Posterior vena cava (tissue), 2 donors: ENCODE measurements around the gene ARHGAP40. TPM values are rescaled to one million over a fixed set of nuclear protein-coding genes. Genes with fewer than 3 reads are reported as not detected.

Experiments
- DNase-seq: peaks from one replicate; pipeline ENCODE4 v3.0.0-alpha.2; 2020; ENCODE audit warnings: low spot score
- intact Hi-C, 2 donors: fragments of 100-400 bp; cut with DNase I; formaldehyde crosslinking; loops; one replicate each; pipeline versions ENCODE4 v1.14.1 to v1.14.2; 2022 to 2023
- total RNA-seq, 2 donors: library from RNA; stranded (reverse); fragmentation: NEBNext Ultra II Directional; extraction: Animal tissue kit (Norgen Biotek cat#: 25700); gene quantifications; one replicate each; pipeline ENCODE4 v1.2.1, GENCODE V29; 2021
- donor health status: DM: yes; HTN: yes; CAD: no.
- donor health status: DM: yes; HTN: yes; CAD: no.

The ARHGAP40 gene
- total RNA-seq, 2 donors from 2014 or later = not detected

- DNase-seq = no peak
- intact Hi-C loops = loop anchor here in 1 of 2 donors (10.0 kb wide), 1 partner anchor 412 kb away; no protein-coding TSS in a partner anchor
Measured at GRCh38 chr20:38642498-38642897, 40.9 kb downstream of the ARHGAP40 start.

- intact Hi-C loops = loop anchor here (5.0 to 10.0 kb wide), 2 partner anchors 248 to 410 kb away; no protein-coding TSS in a partner anchor
- DNase-seq = no peak
Measured at GRCh38 chr20:38644588-38645260, 43.1 kb downstream of the ARHGAP40 start.

GRCh38 chr20:38645351-38645750 lies 43.7 kb downstream of the ARHGAP40 start:
- intact Hi-C loops = loop anchor here (5.0 to 10.0 kb wide), 2 partner anchors 247 to 409 kb away; no protein-coding TSS in a partner anchor
- no peak for DNase-seq

- peak; percentile 93 for DNase-seq
- intact Hi-C loops = loop anchor here (5.0 to 10.0 kb wide), 2 partner anchors 246 to 409 kb away; no protein-coding TSS in a partner anchor
Measured at GRCh38 chr20:38645980-38646858, 44.6 kb downstream of the ARHGAP40 start.

- no peak for DNase-seq
- intact Hi-C loops = loop anchor here (5.0 to 10.0 kb wide), 2 partner anchors 243 to 405 kb away; no protein-coding TSS in a partner anchor
Measured at GRCh38 chr20:38649275-38649891, 47.8 kb downstream of the ARHGAP40 start.

GRCh38 chr20:38650010-38650409 lies 48.4 kb downstream of the ARHGAP40 start:
- intact Hi-C loops = no loop called here

GRCh38 chr20:38651154-38651553 lies 49.5 kb downstream of the ARHGAP40 start:
- no peak for DNase-seq
- intact Hi-C loops = no loop called here

More at GRCh38 chr20:38650010-38650409, 48.4 kb downstream of the ARHGAP40 start:
- DNase-seq = no peak

GRCh38 chr20:38651562-38651961 lies 50.0 kb downstream of the ARHGAP40 start:
- intact Hi-C loops = no loop called here
- DNase-seq = no peak

GRCh38 chr20:38652995-38653394 lies 51.4 kb downstream of the ARHGAP40 start:
- DNase-seq = no peak
- intact Hi-C loops = no loop called here

- DNase-seq = no peak
- intact Hi-C loops = no loop called here
Measured at GRCh38 chr20:38657390-38657789, 55.8 kb downstream of the ARHGAP40 start.

- intact Hi-C loops = no loop called here
- no peak for DNase-seq
Measured at GRCh38 chr20:38658879-38659596, 57.4 kb downstream of the ARHGAP40 start.

GRCh38 chr20:38659597-38659880 lies 57.9 kb downstream of the ARHGAP40 start:
- DNase-seq = no peak
- intact Hi-C loops = no loop called here

GRCh38 chr20:38660429-38660828 lies 58.8 kb downstream of the ARHGAP40 start:
- no peak for DNase-seq
- intact Hi-C loops = no loop called here

- DNase-seq = no peak
- intact Hi-C loops = no loop called here
Measured at GRCh38 chr20:38663660-38664059, 62.1 kb downstream of the ARHGAP40 start.

GRCh38 chr20:38664284-38664683 lies 62.7 kb downstream of the ARHGAP40 start:
- intact Hi-C loops = no loop called here
- DNase-seq = peak; percentile 29

- DNase-seq = peak; percentile 36
- intact Hi-C loops = no loop called here
Measured at GRCh38 chr20:38665094-38665493, 63.5 kb downstream of the ARHGAP40 start.

- peak; percentile 65 for DNase-seq
- intact Hi-C loops = no loop called here
Measured at GRCh38 chr20:38665506-38666285, 64.1 kb downstream of the ARHGAP40 start.

GRCh38 chr20:38667417-38667956 lies 65.9 kb downstream of the ARHGAP40 start:
- DNase-seq = peak; percentile 12
- intact Hi-C loops = no loop called here
